ENCODE data around the gene FBXL7.

Gene FBXL7

GRCh38 chr5:15886156-15886555 lies 386.2 kb downstream of the FBXL7 start:
- no peak overlapping the region for H3K4me3 ChIP-seq (ENCODE audit: low read depth, low read length)
- TF ChIP-seq, protein P1, sequence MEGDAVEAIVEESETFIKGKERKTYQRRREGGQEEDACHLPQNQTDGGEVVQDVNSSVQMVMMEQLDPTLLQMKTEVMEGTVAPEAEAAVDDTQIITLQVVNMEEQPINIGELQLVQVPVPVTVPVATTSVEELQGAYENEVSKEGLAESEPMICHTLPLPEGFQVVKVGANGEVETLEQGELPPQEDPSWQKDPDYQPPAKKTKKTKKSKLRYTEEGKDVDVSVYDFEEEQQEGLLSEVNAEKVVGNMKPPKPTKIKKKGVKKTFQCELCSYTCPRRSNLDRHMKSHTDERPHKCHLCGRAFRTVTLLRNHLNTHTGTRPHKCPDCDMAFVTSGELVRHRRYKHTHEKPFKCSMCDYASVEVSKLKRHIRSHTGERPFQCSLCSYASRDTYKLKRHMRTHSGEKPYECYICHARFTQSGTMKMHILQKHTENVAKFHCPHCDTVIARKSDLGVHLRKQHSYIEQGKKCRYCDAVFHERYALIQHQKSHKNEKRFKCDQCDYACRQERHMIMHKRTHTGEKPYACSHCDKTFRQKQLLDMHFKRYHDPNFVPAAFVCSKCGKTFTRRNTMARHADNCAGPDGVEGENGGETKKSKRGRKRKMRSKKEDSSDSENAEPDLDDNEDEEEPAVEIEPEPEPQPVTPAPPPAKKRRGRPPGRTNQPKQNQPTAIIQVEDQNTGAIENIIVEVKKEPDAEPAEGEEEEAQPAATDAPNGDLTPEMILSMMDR (IDR thresholded peaks at IDR 0.05; ENCODE audit: insufficient read depth, low read length, missing control alignments) = no peak
- DNase-seq (ENCODE audit: low read depth, low spot score) = no peak
- ChIA-PET POLR2A (no interaction called here), CTCF (no interaction called here)

DNA sequence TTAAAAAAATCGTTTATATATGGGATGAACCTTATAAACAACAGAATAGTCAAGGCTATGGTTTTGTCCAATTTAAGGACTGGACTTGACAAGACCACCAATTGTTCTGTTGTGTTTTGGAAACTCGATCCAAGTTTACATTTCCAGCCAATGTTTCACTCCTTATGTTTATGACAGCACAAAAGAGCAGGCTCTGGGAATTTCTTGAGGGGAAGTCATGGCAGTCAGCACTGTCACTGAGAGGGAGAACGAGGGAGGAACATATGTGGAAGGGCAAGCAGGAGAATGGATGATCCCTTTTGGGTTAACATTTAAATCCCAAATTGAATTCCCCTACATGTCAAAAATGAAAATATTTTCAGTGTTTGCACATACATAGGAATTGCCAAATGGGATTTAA lies 387.1 kb downstream of the FBXL7 start:
- ChIA-PET POLR2A (no interaction called here), CTCF (no interaction called here)
- no peak for DNase-seq (ENCODE audit: low read depth, low spot score)
- TF ChIP-seq, protein P1 (IDR thresholded peaks at IDR 0.05; ENCODE audit: insufficient read depth, low read length, missing control alignments) = no peak
- H3K4me3 ChIP-seq (ENCODE audit: low read depth, low read length) = no peak overlapping the region

DNA sequence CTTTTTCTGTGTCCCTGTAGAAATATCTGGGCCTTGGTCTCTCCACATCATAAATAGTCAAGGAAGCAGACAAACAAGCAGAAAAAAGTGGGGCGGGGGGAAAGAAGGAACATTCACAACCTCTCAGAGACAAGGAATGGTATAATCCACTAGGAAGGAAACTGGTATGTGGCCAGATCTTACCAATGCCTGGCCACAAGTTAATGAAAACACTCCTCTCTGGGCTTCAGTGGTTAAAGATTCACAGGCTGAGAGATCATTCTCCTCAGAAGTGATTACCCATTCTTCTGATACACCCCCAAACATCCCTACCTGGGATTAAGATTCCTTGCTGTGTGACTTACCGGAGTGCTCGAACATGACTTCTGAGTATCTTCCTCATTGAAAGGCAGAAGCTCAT lies 389.0 kb downstream of the FBXL7 start:
- H3K4me3 ChIP-seq (ENCODE audit: low read depth, low read length) = no peak overlapping the region
- TF ChIP-seq, protein P1 (IDR thresholded peaks at IDR 0.05; ENCODE audit: insufficient read depth, low read length, missing control alignments) = no peak
- CTCF ChIA-PET = interaction anchor here (1.2 kb wide), 1 partner anchor 12 kb away, joined by 4 read pairs; no protein-coding TSS in a partner anchor
- POLR2A ChIA-PET = no interaction called here
- DNase-seq (ENCODE audit: low read depth, low spot score) = no peak

GRCh38 chr5:15893866-15894265 lies 393.9 kb downstream of the FBXL7 start:
- DNase-seq (ENCODE audit: low read depth, low spot score) = no peak
- CTCF ChIA-PET = no interaction called here
- H3K4me3 ChIP-seq (ENCODE audit: low read depth, low read length) = no peak overlapping the region
- TF ChIP-seq, protein P1 (IDR thresholded peaks at IDR 0.05; ENCODE audit: insufficient read depth, low read length, missing control alignments) = no peak
- POLR2A ChIA-PET = no interaction called here

GRCh38 chr5:15897656-15898055 lies 397.7 kb downstream of the FBXL7 start:
- no peak for DNase-seq (ENCODE audit: low read depth, low spot score)

GRCh38 chr5:15898641-15899040 lies 398.7 kb downstream of the FBXL7 start:
- ChIA-PET CTCF (interaction anchor here (1.0 kb wide), 1 partner anchor 95 kb away, joined by 3 read pairs; no protein-coding TSS in a partner anchor), POLR2A (no interaction called here)
- H3K4me3 ChIP-seq (ENCODE audit: low read depth, low read length) = no peak overlapping the region
- TF ChIP-seq, protein P1 (IDR thresholded peaks at IDR 0.05; ENCODE audit: insufficient read depth, low read length, missing control alignments) = no peak
- DNase-seq (ENCODE audit: low read depth, low spot score) = no peak

More at GRCh38 chr5:15897656-15898055, 397.7 kb downstream of the FBXL7 start:
- no peak overlapping the region for H3K4me3 ChIP-seq (ENCODE audit: low read depth, low read length)
- ChIA-PET CTCF (no interaction called here), POLR2A (no interaction called here)
- TF ChIP-seq, protein P1 (IDR thresholded peaks at IDR 0.05; ENCODE audit: insufficient read depth, low read length, missing control alignments) = no peak
